NCI-H2227 (cell line): ENCODE results near the gene TAF6.
A peak's percentile ranks its signal among the peaks of the same experiment; 100 is the strongest.

Source experiments
- DNase-seq: peaks from one replicate; lab custom pipeline; 2025; ENCODE audit not compliant: unreplicated experiment; lab: John Stamatoyannopoulos, UW

TAF6 gene

DNA sequence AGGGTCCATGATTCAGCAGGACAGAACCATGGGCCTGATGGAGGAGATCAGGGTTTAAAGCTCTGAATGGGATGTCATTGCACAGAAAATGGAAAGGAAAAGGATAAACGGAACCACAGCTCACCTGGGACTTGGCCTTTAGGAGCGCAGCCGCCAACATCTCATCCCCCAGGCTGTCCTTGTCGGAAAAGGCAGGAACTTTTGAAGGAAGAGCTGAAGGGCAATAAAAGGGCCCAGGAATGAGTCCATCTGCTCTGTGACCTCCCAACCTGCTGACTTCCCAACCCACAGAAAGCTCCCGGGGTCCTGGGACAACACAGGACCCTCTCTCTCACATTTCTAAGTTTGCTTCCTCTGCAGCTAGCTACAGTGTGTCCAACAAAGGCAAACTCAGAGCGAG is 43.7 kb downstream of the TAF6 start:
- DNase-seq = no peak

- DNase-seq = no peak
Measured at GRCh38 chr7:100074841-100075240, 44.3 kb downstream of the TAF6 start.

DNA sequence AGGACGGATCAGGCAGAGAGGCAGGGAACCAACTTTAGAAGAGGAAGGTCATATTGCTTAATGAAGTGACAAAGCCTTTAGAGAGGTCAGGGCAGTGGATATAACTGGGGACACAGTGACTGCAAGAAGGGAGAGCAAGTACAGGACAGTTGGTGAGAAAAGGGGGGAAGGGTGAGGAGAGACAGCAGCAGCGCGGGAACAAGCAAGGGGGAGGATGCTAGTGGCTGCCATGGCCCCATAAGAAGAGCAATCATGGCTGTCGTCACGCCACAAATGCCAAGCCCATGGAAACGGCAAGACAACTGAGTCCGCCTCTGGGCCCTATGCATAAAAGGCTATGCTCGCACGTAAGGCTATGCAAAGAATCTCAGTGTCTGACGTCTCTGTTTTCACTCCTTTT is 46.7 kb downstream of the TAF6 start:
- no peak for DNase-seq

DNA sequence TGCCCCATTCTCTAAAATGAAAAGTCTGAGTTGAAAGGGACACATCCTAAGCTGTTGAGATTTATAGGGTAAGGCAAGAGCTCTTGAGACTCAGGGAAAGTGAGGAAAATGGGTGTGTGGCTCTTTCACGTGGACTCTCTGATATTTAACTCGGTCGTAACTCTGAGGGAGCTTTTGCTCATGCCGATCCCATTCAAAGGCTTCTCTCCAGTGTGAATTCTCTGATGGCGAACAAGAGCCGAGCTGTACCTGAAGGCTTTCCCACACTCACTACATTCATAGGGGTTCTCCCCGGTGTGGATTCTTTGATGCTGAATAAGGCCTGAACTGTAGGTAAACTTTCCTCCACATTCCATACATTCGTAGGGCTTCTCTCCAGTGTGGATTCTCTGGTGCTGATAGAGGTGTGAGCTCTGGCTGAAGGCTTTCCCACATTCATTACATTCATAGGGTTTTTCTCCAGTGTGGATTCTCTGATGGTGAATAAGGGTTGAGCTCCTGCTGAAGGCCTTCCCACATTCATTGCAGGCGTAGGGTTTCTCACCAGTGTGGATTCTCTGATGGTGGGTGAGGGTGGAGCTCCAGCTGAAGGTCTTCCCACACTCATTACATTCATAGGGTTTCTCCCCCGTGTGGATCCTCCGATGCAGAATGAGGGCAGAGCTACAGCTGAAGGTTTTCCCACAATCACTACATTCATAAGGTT is 48.0 kb downstream of the TAF6 start:
- no peak for DNase-seq

DNA sequence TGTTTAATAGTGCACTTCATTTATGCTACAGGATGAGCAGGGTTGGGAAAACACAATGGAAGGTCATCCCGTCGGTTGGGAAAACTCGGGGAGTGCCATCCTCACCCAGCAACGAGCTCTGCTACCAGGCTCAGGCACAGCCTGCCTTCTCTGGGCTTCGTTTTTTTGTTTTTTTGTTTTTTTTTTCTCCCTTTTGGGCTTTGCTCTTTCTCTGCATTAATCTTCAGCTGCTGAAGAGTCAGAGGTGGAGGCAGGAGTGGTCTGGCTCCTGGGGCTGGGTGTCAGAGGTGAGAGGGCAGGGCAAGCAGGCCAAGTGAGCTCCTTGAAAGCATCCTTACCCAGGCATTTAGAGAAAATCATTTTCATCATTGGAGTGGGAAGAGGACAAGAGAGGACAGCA is 49.2 kb downstream of the TAF6 start:
- no peak for DNase-seq

DNA sequence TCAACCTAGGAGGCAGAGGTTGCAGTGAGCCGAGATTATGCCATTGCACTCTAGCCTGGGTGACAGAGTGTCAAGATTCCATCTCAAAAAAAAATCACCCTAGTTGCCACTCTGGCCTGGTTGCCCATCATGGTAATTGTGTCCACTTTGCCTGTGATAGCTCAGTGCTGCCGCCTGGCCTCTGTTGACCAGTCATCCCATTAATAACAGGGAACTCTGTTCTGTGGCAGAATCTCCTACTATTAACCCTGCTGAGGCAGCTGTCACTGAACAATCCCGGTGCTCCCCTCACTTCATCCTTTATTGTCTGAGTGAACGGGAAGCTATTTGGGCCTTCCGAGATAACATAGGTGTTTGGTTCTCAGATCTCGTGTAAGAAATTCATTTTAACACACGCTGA is 52.2 kb downstream of the TAF6 start:
- DNase-seq = peak; percentile 35

DNA sequence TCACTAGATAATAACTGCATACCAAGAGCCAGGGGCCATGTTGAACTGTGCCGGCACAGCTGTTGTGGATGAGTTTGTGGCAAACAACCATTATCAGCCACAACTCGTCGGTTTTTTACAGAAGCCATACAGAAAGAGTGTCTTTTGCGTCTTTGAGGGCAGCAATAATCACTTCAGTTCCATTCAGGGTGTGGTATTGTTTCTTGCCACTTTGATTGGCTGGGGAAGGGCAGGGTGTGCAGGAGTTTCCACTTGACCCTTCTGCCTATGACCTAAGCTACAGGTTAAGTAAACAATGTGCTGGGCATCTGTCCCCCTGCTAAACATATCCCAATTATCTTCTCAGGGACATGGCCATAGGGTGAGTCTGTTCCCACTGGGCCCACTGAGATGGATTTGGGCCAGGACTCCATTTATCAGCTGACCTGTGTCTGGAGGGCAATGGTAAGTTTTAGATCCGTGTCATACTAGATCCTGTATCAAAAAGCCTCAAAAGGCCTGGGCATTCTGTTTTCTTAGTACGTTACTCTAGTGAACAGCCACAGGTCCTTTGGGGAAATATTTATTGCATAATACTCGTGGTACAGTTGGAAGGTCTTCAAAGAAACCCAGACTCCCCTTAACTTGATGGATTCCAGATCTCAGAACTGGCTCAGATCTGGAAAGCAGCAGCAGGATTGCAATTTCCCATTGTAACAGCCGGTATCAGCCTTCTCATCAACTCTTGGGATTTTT is 53.5 kb downstream of the TAF6 start:
- no peak for DNase-seq

- no peak for DNase-seq
Measured at GRCh38 chr7:100064162-100064561, 55.0 kb downstream of the TAF6 start.

DNA sequence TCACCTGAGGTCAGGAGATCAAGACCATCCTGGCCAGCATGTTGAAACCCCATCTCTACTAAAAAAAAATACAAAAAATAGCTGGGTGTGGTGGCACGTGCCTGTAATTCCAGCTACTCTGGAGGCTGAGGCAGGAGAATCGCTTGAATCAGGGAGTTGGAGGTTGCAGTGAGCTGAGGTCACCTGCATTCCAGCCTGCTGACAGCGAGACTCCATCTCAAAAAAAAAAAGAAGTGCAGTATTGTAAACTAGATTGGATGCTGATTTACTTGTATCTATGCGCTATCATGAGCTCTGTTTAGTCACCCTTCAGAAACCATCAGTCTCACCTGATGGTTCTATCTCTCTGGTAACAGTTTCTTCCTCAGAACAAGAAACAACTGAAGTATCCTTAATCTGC is 55.8 kb downstream of the TAF6 start:
- DNase-seq = no peak

GRCh38 chr7:100061518-100062193 is 57.5 kb downstream of the TAF6 start:
- DNase-seq = no peak

DNA sequence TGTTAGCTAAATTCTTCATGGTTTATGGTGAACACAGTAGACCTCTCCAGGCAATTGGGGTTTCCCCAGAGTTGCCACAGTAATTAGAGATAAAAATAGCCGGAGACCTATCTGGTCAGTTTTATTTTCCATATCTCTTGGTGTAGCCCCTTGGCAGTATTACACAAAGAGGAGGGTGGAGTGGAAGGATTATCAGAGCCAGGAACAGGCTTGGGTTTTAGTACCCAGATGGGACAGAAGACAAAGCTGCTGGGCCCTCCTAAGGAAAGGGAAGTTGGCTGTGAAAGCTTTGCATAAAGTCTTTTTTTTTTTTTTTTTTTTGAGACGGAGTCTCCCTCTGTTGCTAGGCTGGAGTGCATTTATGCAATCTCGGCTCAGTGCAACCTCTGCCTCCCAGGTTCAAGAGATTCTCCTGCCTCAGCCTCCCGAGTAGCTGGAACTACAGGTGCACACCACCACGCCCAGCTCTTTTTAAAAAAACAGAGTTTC is 59.9 kb downstream of the TAF6 start:
- no peak for DNase-seq
